Muscle layer of colon (tissue), 2 donors: ENCODE data around the gene MTCH1.

Experiments
- H3K27ac ChIP-seq: one replicate; pipeline ENCODE4 v1.7.0; 2013; ENCODE audit warnings: low read depth, mild to moderate bottlenecking, low read length, moderate library complexity
- H3K27me3 ChIP-seq, 2 donors: one replicate each; pipeline ENCODE4 v1.7.0; 2013; ENCODE audit warnings: low read length in 2 of 2, mild to moderate bottlenecking in 2 of 2; ENCODE audit not compliant: insufficient read depth in 2 of 2, control insufficient read depth in 1 of 2
- H3K36me3 ChIP-seq: one replicate; pipeline ENCODE4 v1.7.0; 2013; ENCODE audit warnings: mild to moderate bottlenecking, low read length; ENCODE audit not compliant: insufficient read depth
- H3K4me1 ChIP-seq: one replicate; pipeline ENCODE4 v1.7.0; 2013; ENCODE audit warnings: mild to moderate bottlenecking, low read length; ENCODE audit not compliant: insufficient read depth
- H3K4me3 ChIP-seq, 2 donors: one replicate each; pipeline ENCODE4 v1.7.0; 2013; ENCODE audit warnings: low read length in 2 of 2, low read depth in 1 of 2, mild to moderate bottlenecking in 1 of 2, moderate library complexity in 1 of 2
- H3K9ac ChIP-seq: one replicate; pipeline ENCODE4 v1.7.0; 2013; ENCODE audit warnings: low read length
- H3K9me3 ChIP-seq: one replicate; pipeline ENCODE4 v1.7.0; 2013; ENCODE audit warnings: mild to moderate bottlenecking, low read length
- donor health status: abdominal sarcoma.
- donor health status: Adenocarcinoma of cecum.

MTCH1 gene

GRCh38 chr6:36963451-36964290 lies 22.3 kb downstream of the MTCH1 start:
- H3K27me3 ChIP-seq, result no peaks in the 10 kb centered on the region
- peaks cover 18% of the 10 kb centered on the region for H3K36me3 ChIP-seq
- no peaks in the 10 kb centered on the region for H3K9me3 ChIP-seq
- H3K4me3 ChIP-seq, result no peak overlapping the region
- H3K27ac ChIP-seq, result no peak overlapping the region
- H3K4me1 ChIP-seq, result peaks cover 5% of the 10 kb centered on the region
- H3K9ac ChIP-seq, result no peak overlapping the region

GRCh38 chr6:36962874-36963273 lies 23.1 kb downstream of the MTCH1 start:
- peaks cover 5% of the 10 kb centered on the region for H3K4me1 ChIP-seq
- H3K9me3 ChIP-seq, result no peaks in the 10 kb centered on the region
- no peak overlapping the region for H3K4me3 ChIP-seq
- peaks cover 10% of the 10 kb centered on the region for H3K36me3 ChIP-seq
- H3K27ac ChIP-seq, result no peak overlapping the region
- H3K27me3 ChIP-seq, result no peaks in the 10 kb centered on the region
- H3K9ac ChIP-seq, result no peak overlapping the region

GRCh38 chr6:36961441-36962435 lies 24.3 kb downstream of the MTCH1 start:
- Histone ChIP-seq H3K4me1 (peaks cover 5% of the 10 kb centered on the region), H3K9ac (no peak overlapping the region), H3K36me3 (no peaks in the 10 kb centered on the region), H3K27me3 (no peaks in the 10 kb centered on the region), H3K27ac (no peak overlapping the region), H3K9me3 (no peaks in the 10 kb centered on the region), H3K4me3 (no peak overlapping the region)

GRCh38 chr6:36959555-36960250 lies 26.3 kb downstream of the MTCH1 start:
- H3K4me1 ChIP-seq, result peaks cover 5% of the 10 kb centered on the region
- no peak overlapping the region for H3K4me3 ChIP-seq
- H3K9ac ChIP-seq, result no peak overlapping the region
- H3K36me3 ChIP-seq, result no peaks in the 10 kb centered on the region
- no peak overlapping the region for H3K27ac ChIP-seq
- no peaks in the 10 kb centered on the region for H3K9me3 ChIP-seq
- no peaks in the 10 kb centered on the region for H3K27me3 ChIP-seq

GRCh38 chr6:36958775-36959554 lies 27.0 kb downstream of the MTCH1 start:
- H3K4me1 ChIP-seq, result peaks cover 2% of the 10 kb centered on the region
- no peak overlapping the region for H3K27ac ChIP-seq
- H3K9ac ChIP-seq, result no peak overlapping the region
- H3K36me3 ChIP-seq, result no peaks in the 10 kb centered on the region
- H3K27me3 ChIP-seq, result no peaks in the 10 kb centered on the region
- H3K9me3 ChIP-seq, result no peaks in the 10 kb centered on the region
- no peak overlapping the region for H3K4me3 ChIP-seq

GRCh38 chr6:36957773-36958271 lies 28.2 kb downstream of the MTCH1 start:
- Histone ChIP-seq H3K4me3 (no peak overlapping the region), H3K27me3 (no peaks in the 10 kb centered on the region), H3K27ac (no peak overlapping the region), H3K9me3 (no peaks in the 10 kb centered on the region), H3K36me3 (no peaks in the 10 kb centered on the region), H3K4me1 (no peaks in the 10 kb centered on the region), H3K9ac (no peak overlapping the region)

GRCh38 chr6:36956446-36956820 lies 29.6 kb downstream of the MTCH1 start:
- no peaks in the 10 kb centered on the region for H3K36me3 ChIP-seq
- H3K4me1 ChIP-seq, result no peaks in the 10 kb centered on the region
- no peaks in the 10 kb centered on the region for H3K27me3 ChIP-seq
- H3K27ac ChIP-seq, result no peak overlapping the region
- no peaks in the 10 kb centered on the region for H3K9me3 ChIP-seq
- H3K4me3 ChIP-seq, result no peak overlapping the region
- H3K9ac ChIP-seq, result no peak overlapping the region

GRCh38 chr6:36955671-36956445 lies 30.1 kb downstream of the MTCH1 start:
- Histone ChIP-seq H3K9me3 (no peaks in the 10 kb centered on the region), H3K4me1 (no peaks in the 10 kb centered on the region), H3K27ac (no peak overlapping the region), H3K27me3 (no peaks in the 10 kb centered on the region), H3K36me3 (no peaks in the 10 kb centered on the region), H3K9ac (no peak overlapping the region), H3K4me3 (no peak overlapping the region)

- no peak overlapping the region for H3K4me3 ChIP-seq
- no peaks in the 10 kb centered on the region for H3K4me1 ChIP-seq
- no peak overlapping the region for H3K9ac ChIP-seq
- H3K27me3 ChIP-seq, result no peaks in the 10 kb centered on the region
- H3K27ac ChIP-seq, result no peak overlapping the region
- H3K36me3 ChIP-seq, result no peaks in the 10 kb centered on the region
- no peaks in the 10 kb centered on the region for H3K9me3 ChIP-seq
These were observed 30.9 kb downstream of the MTCH1 start for GRCh38 chr6:36955136-36955535.

- no peak within 1 kb of the TSS for H3K4me3 ChIP-seq
These were observed 31.6 kb downstream of the MTCH1 start, which contains the start of gene PI16 for GRCh38 chr6:36954262-36954931. PI16 (plus strand) TSS chr6:36954738; CDS start chr6:36954761, 23 bp downstream.

More at GRCh38 chr6:36954262-36954931, 31.6 kb downstream of the MTCH1 start, which contains the start of gene PI16:
- H3K4me1 ChIP-seq, result no peaks in the 10 kb centered on the region
- H3K9ac ChIP-seq, result no peak within 1 kb of the TSS
- no peaks in the 10 kb centered on the region for H3K27me3 ChIP-seq
- no peaks in the 10 kb centered on the region for H3K36me3 ChIP-seq
- no peak within 1 kb of the TSS for H3K27ac ChIP-seq
- no peaks in the 10 kb centered on the region for H3K9me3 ChIP-seq
